HCT116 (cell line): Measurements from ENCODE around the gene SP110. TPM values are rescaled to one million over a fixed set of nuclear protein-coding genes. Genes with fewer than 3 reads are reported as not detected.

Experiments used
- ATAC-seq: fragments of 200-7000 bp; cut with Tn5 transposase; 2 replicates; pipeline ENCODE4 v1.9.1; 2020; ENCODE audit warnings: mild to moderate bottlenecking, moderate library complexity
- BruUV-seq: library from RNA; stranded (reverse); fragments of 400-500 nt; replicated peaks from 2 replicates; lab custom pipeline; 2021; lab: Mats Ljungman, UMichigan
- CTCF ChIA-PET: fragments of 300-600 bp; sonication (Branson Sonifier 250); formaldehyde crosslinking; loops from one replicate; lab custom pipeline; 2021; ENCODE audit warnings: antibody characterized with exemption; lab: Charles Lee
- POLR2A ChIA-PET: fragments of 300-600, 350-600 bp; sonication (Branson Sonifier 250); formaldehyde crosslinking; loops from one replicate; lab custom pipeline; 2021; ENCODE audit warnings: antibody characterized with exemption; lab: Charles Lee
- RAD21 ChIA-PET, 2 experiments: fragments of 300-600 bp; sonication (Branson Sonifier 250); formaldehyde crosslinking; loops; one replicate each; lab custom pipeline; 2023; ENCODE audit warnings: low total read pairs in 2 of 2; ENCODE audit not compliant: uncharacterized antibody in 2 of 2, unreplicated experiment in 2 of 2, low non-redundant PET in 1 of 2; lab: Charles Lee
- DNase-seq: peaks from one replicate; pipeline ENCODE4 v3.0.0-alpha.2; 2010; ENCODE audit warnings: low read depth, low spot score
- H2AFZ ChIP-seq: fragments of 200-600 bp; shearing (Covaris generic), sonication (generic); 2 replicates; pipeline ENCODE4 v1.6.1; 2017; ENCODE audit warnings: low read depth, mixed run types, mixed read lengths, antibody characterized with exemption, low read length; ENCODE audit not compliant: poor library complexity, severe bottlenecking
- H3K27ac ChIP-seq: 2 replicates; pipeline ENCODE4 v1.5.1; 2012; ENCODE audit warnings: low read depth, low read length
- H3K27me3 ChIP-seq: fragments of 200-600 bp; sonication (generic); 2 replicates; pipeline ENCODE4 v1.6.1; 2016; ENCODE audit warnings: mixed run types, low read length, mixed read lengths; ENCODE audit not compliant: insufficient read depth
- H3K36me3 ChIP-seq, 2 experiments: fragments of 200-500 bp in 1 of 2; fragments of 200-600 bp in 1 of 2; sonication (Bioruptor generic) in 1 of 2; sonication (generic) in 1 of 2; 2 replicates each; pipeline versions ENCODE4 v1.5.1 to v1.6.1; 2014 to 2016; ENCODE audit warnings: low read length in 2 of 2, inconsistent platforms in 1 of 2, mixed read lengths in 1 of 2, mixed run types in 1 of 2; ENCODE audit not compliant: insufficient read depth in 2 of 2, control insufficient read depth in 1 of 2
- H3K4me1 ChIP-seq, 2 experiments: fragments of 200-600 bp in 1 of 2; sonication (generic) in 1 of 2; 2 replicates each; pipeline versions ENCODE4 v1.5.1 to v1.6.1; 2012 to 2017; ENCODE audit warnings: low read length in 2 of 2, inconsistent platforms in 1 of 2, mild to moderate bottlenecking in 1 of 2, mixed read lengths in 1 of 2, mixed run types in 1 of 2, moderate library complexity in 1 of 2; ENCODE audit not compliant: insufficient read depth in 2 of 2, control insufficient read depth in 1 of 2
- H3K4me2 ChIP-seq: fragments of 200-600 bp; sonication (generic); 2 replicates; pipeline ENCODE4 v1.6.1; 2017; ENCODE audit warnings: mixed run types, low read length, mixed read lengths
- H3K4me3 ChIP-seq, 2 experiments: fragments of 200-600 bp in 1 of 2; sonication (generic) in 1 of 2; replicated peaks in 1 of 2; 2 replicates each; pipeline ENCODE4 v1.5.1; 2011 to 2016; ENCODE audit warnings: low read length in 2 of 2, control low read depth in 1 of 2, low read depth in 1 of 2, mild to moderate bottlenecking in 1 of 2, mixed read lengths in 1 of 2, mixed run types in 1 of 2
- H3K79me2 ChIP-seq: fragments of 200-600 bp; sonication (generic); 2 replicates; pipeline ENCODE4 v1.6.1; 2017; ENCODE audit warnings: mild to moderate bottlenecking, mixed run types, low read length, moderate library complexity, mixed read lengths; ENCODE audit not compliant: insufficient read depth
- H3K9ac ChIP-seq: fragments of 200-600 bp; sonication (generic); 2 replicates; pipeline ENCODE4 v1.6.1; 2016; ENCODE audit warnings: low read length, mixed read lengths
- H3K9me2 ChIP-seq: fragments of 200-600 bp; sonication (generic), shearing (Covaris generic); 2 replicates; pipeline ENCODE4 v1.6.1; 2017; ENCODE audit warnings: mixed run types, mild to moderate bottlenecking, moderate library complexity; ENCODE audit not compliant: insufficient read depth
- H3K9me3 ChIP-seq, 2 experiments: fragments of 200-500 bp in 1 of 2; fragments of 200-600 bp in 1 of 2; sonication (Bioruptor generic) in 1 of 2; sonication (generic) in 1 of 2; 2 replicates each; pipeline ENCODE4 v1.6.1; 2014 to 2017; ENCODE audit warnings: low read length in 2 of 2, mixed read lengths in 2 of 2, inconsistent platforms in 1 of 2, low read depth in 1 of 2, mild to moderate bottlenecking in 1 of 2, mixed run types in 1 of 2, moderate library complexity in 1 of 2; ENCODE audit not compliant: control insufficient read depth in 1 of 2, insufficient read depth in 1 of 2
- H4K20me1 ChIP-seq: fragments of 200-600 bp; sonication (generic), shearing (Covaris generic); 2 replicates; pipeline ENCODE4 v1.6.1; 2017; ENCODE audit warnings: mixed run types, mild to moderate bottlenecking, moderate library complexity; ENCODE audit not compliant: insufficient read depth
- ATF3 ChIP-seq: IDR thresholded peaks from 2 replicates; pipeline ENCODE4 v1.6.1; 2012
- CBX3 ChIP-seq: IDR thresholded peaks from 2 replicates; pipeline ENCODE4 v1.6.1; 2012; ENCODE audit warnings: low read depth
- CEBPB ChIP-seq: IDR thresholded peaks from 2 replicates; pipeline ENCODE4 v1.6.1; 2012; ENCODE audit warnings: low read depth
- CTCF ChIP-seq, 3 experiments: fragments of 200-600 bp in 1 of 3; sonication (generic) in 1 of 3; IDR thresholded peaks in 2 of 3; conservative IDR thresholded peaks in 1 of 3; 2 replicates each; pipeline ENCODE4 v1.5.1; 2012 to 2017; ENCODE audit warnings: low read depth in 2 of 3, low read length in 2 of 3, antibody characterized with exemption in 1 of 3, borderline replicate concordance in 1 of 3, control low read depth in 1 of 3, mild to moderate bottlenecking in 1 of 3, mixed read lengths in 1 of 3, mixed run types in 1 of 3, moderate library complexity in 1 of 3; ENCODE audit not compliant: insufficient read depth in 1 of 3
- EGR1 ChIP-seq: IDR thresholded peaks from 2 replicates; pipeline ENCODE4 v1.6.1; 2012; ENCODE audit warnings: low read depth
- ELF1 ChIP-seq: IDR thresholded peaks from 2 replicates; pipeline ENCODE4 v1.6.1; 2012; ENCODE audit warnings: low read depth, borderline replicate concordance
- EZH2phosphoT487 ChIP-seq: fragments of 200-600 bp; IDR thresholded peaks from 2 replicates; pipeline ENCODE4 v1.6.1; 2018; ENCODE audit warnings: antibody characterized with exemption, borderline replicate concordance
- FOSL1 ChIP-seq: IDR thresholded peaks from 2 replicates; pipeline ENCODE4 v1.6.1; 2012; ENCODE audit warnings: low read depth
- JUND ChIP-seq: IDR thresholded peaks from 2 replicates; pipeline ENCODE4 v1.6.1; 2012
- POLR2A ChIP-seq: IDR thresholded peaks from 2 replicates; pipeline ENCODE4 v1.7.0; 2011; ENCODE audit warnings: borderline replicate concordance; ENCODE audit not compliant: insufficient read depth, insufficient read length; ENCODE audit errors: extremely low read depth
- POLR2AphosphoS5 ChIP-seq: IDR thresholded peaks from 2 replicates; pipeline ENCODE4 v1.6.1; 2011; ENCODE audit warnings: mild to moderate bottlenecking, low read depth, low read length, moderate library complexity
- RAD21 ChIP-seq: IDR thresholded peaks from 2 replicates; pipeline ENCODE4 v1.6.1; 2012; ENCODE audit warnings: low read depth, mild to moderate bottlenecking
- REST ChIP-seq: IDR thresholded peaks from 2 replicates; pipeline ENCODE4 v1.6.1; 2012; ENCODE audit warnings: low read depth
- SIN3A ChIP-seq: IDR thresholded peaks from 2 replicates; pipeline ENCODE4 v1.6.1; 2012; ENCODE audit warnings: low read depth
- SP1 ChIP-seq: IDR thresholded peaks from 2 replicates; pipeline ENCODE4 v1.6.1; 2012; ENCODE audit warnings: low read depth
- TCF7L2 ChIP-seq: IDR thresholded peaks from 2 replicates; pipeline ENCODE4 v1.7.0; 2011; ENCODE audit warnings: borderline replicate concordance, inconsistent platforms; ENCODE audit not compliant: insufficient read depth, insufficient read length; ENCODE audit errors: extremely low read depth
- YY1 ChIP-seq: IDR thresholded peaks from 2 replicates; pipeline ENCODE4 v1.6.1; 2011; ENCODE audit warnings: low read length, low read depth, moderate library complexity, mild to moderate bottlenecking; ENCODE audit not compliant: insufficient replicate concordance; ENCODE audit errors: extremely low read depth
- ZBTB33 ChIP-seq: IDR thresholded peaks from 2 replicates; pipeline ENCODE4 v1.6.1; 2011; ENCODE audit warnings: mild to moderate bottlenecking, low read length, moderate library complexity; ENCODE audit not compliant: insufficient replicate concordance; ENCODE audit errors: extremely low read depth
- ZFX ChIP-seq: fragments of 450-650 bp; IDR thresholded peaks from 2 replicates; pipeline ENCODE4 v1.6.1; 2017
- ZNF274 ChIP-seq: fragments of 200-500 bp; sonication (Bioruptor generic); IDR thresholded peaks from 2 replicates; pipeline ENCODE4 v1.6.1; 2014; ENCODE audit warnings: mild to moderate bottlenecking, low read depth, low read length, inconsistent platforms
- intact Hi-C: fragments of 100-400 bp; cut with micrococcal nuclease; formaldehyde crosslinking; loops from 2 replicates; pipeline ENCODE4 v1.10.0; 2022
- total RNA-seq: library from RNA; stranded (reverse); gene quantifications from one replicate; pipeline ENCODE4 v1.2.1, GENCODE V29; 2021; ENCODE audit not compliant: unreplicated experiment

The SP110 gene
- total RNA-seq, 1 experiment from 2014 or later = 8.5 TPM

- CTCF ChIA-PET = no interaction called here
- DNase-seq (no peak), ATAC-seq (no peak)
Measured at GRCh38 chr2:230256733-230257332, 37.0 kb upstream of the SP110 start.

More at GRCh38 chr2:230256733-230257332, 37.0 kb upstream of the SP110 start:
- H2AFZ ChIP-seq = no peak overlapping the region
- no peak overlapping the region for H3K27ac ChIP-seq
- no peaks in the 10 kb centered on the region for H3K79me2 ChIP-seq
- no peaks in the 10 kb centered on the region for H3K9me2 ChIP-seq
- H3K4me3 ChIP-seq = no peak overlapping the region
- no peak overlapping the region for H3K9ac ChIP-seq
- H4K20me1 ChIP-seq = no peaks in the 10 kb centered on the region
- POLR2A ChIA-PET = no interaction called here
- BruUV-seq = no TSS peak
- peaks cover 3% of the 10 kb centered on the region; the same call in 1 of the 2 replicates for H3K27me3 ChIP-seq
- H3K36me3 ChIP-seq = no peaks in the 10 kb centered on the region
- no peak overlapping the region for H3K4me2 ChIP-seq
- RAD21 ChIA-PET = no interaction called here
- no peaks in the 10 kb centered on the region for H3K9me3 ChIP-seq
- intact Hi-C loops = no loop called here
- no peak for TF ChIP-seq SP1
- no peak for TF ChIP-seq SIN3A
- no peak for TF ChIP-seq ELF1
- no peak for TF ChIP-seq ZNF274
- TF ChIP-seq ZFX = no peak
- no peak for TF ChIP-seq ZBTB33
- no peak for TF ChIP-seq RAD21
- no peak for TF ChIP-seq CTCF (IDR thresholded peaks at IDR 0.05 in 2 of 3, conservative IDR thresholded peaks at IDR 0.05 in 1 of 3; ENCODE audit: borderline replicate concordance in 1 of 3, insufficient read depth in 1 of 3, low read depth in 2 of 3, low read length in 2 of 3)
- TF ChIP-seq REST = no peak
- no peak for TF ChIP-seq POLR2A
- no peak for TF ChIP-seq EZH2phosphoT487
- no peak for TF ChIP-seq YY1
- TF ChIP-seq JUND = no peak
- TF ChIP-seq CEBPB = no peak
- no peak for TF ChIP-seq FOSL1
- no peak for TF ChIP-seq TCF7L2
- TF ChIP-seq ATF3 = no peak
- no peak for TF ChIP-seq POLR2AphosphoS5
- no peak for TF ChIP-seq CBX3
- no peak for TF ChIP-seq EGR1
- H3K4me1 ChIP-seq = no peaks in the 10 kb centered on the region
